T-helper 2 cell treated with Interferon-gamma antibody and Interleukin-4, amounts not matched to agents 100 ng/mL and 5 ng/mL, for 36 hours (primary cell): ENCODE results near the gene ASPSCR1. TPM values are rescaled to one million over a fixed set of nuclear protein-coding genes. Genes with fewer than 3 reads are reported as not detected.
"Not testable (repeated sequence)": the region's sequence is repeated elsewhere in the genome, so short reads cannot be mapped to it uniquely, and the experiment has no call there.

ENCODE experiments used
- intact Hi-C: fragments of 100-400 bp; cut with micrococcal nuclease; formaldehyde crosslinking; loops from one replicate; pipeline ENCODE4 v1.15.1; 2023
- total RNA-seq: library from RNA; stranded (reverse); gene quantifications from 2 replicates; pipeline ENCODE4 v1.2.3, GENCODE V29; 2022

Gene ASPSCR1
- total RNA-seq, 1 donor from 2014 or later: 35.5 TPM

- intact Hi-C loops: no loop called here
Measured at GRCh38 chr17:81980122-81980521, 2.7 kb downstream of the ASPSCR1 start.

DNA sequence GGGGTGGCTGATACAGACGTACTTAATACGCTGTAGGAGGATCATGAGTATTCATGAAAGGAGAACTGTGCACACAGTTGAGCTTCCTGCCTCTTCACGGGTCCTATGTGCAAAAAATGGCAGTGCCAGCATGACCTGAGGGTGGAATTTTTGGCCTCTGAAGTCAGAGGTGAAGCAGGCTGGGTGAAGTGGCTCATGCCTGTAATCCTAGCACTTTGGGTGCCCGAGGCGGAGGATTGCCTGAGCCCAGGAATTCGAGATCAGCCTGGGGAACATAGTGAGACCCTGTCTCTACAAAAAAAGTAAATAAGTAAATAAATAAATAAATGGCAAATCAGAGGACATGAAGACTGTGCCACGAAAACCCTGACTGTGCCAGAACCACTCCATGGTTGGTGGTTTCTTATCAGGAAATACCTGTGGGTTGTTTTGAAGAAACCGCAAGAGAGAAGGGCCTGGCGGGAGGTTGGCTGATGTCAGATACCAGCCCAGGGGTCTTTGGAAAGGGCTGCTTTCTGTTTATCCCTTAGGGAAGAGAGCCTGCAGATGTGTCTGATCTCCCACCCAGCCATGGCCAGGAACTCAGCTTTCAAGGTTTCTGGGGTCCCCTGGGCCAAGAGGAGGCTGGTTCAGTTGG, 3.4 kb downstream of the ASPSCR1 start:
- intact Hi-C loops: no loop called here

DNA sequence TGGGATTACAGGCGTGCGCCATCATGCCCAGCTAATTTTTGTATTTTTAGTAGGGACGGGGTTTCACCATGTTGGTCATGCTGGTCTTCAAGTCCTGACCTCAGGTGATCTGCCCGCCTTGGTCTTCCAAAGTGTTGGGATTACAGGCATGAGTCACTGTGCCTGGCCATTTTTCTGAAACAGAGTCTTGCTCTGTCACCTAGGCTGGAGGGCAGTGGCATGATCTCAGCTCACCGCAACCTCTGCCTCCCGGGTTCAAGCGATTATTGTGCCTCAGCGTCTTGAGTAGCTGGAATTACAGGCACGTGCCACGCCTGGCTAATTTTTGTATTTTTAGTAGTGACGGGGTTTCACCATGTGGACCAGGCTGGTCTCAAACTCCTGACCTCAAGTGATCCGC, 4.1 kb downstream of the ASPSCR1 start:
- intact Hi-C loops: not testable (repeated sequence)

GRCh38 chr17:81983011-81983638, 5.7 kb downstream of the ASPSCR1 start:
- intact Hi-C loops: no loop called here

GRCh38 chr17:81983639-81984373, 6.4 kb downstream of the ASPSCR1 start:
- intact Hi-C loops: no loop called here

DNA sequence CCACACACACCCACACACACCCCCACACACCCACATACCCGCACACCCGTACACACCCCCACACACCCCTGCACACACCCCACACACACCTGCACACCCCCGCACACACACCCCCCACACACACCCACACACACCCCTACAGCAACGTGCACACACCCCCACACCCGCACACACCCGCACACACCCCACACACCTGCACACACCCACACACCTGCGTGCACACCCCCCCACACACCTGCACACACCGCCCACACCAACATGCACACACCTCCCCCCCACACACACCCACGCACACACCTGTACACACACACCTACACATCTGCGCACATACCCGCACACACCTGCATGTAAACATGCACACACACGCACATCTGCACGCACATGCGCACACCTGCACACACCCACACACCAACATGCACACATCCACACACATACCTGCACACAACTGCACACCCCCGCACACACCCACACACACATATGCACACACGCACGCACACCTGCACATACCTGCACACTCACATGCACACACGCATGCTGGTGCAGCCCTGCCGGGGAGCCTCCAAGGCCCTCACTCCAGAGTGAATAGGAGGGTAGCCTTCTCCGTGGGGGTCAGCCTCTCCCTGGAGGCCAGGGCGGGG, 7.5 kb downstream of the ASPSCR1 start:
- intact Hi-C loops: no loop called here

- intact Hi-C loops: no loop called here
Measured at GRCh38 chr17:81986606-81987005, 9.2 kb downstream of the ASPSCR1 start.

- intact Hi-C loops: no loop called here
Measured at GRCh38 chr17:81987161-81987770, 9.8 kb downstream of the ASPSCR1 start.

GRCh38 chr17:81990836-81991683, 13.6 kb downstream of the ASPSCR1 start:
- intact Hi-C loops: no loop called here

GRCh38 chr17:81991684-81992305, 14.4 kb downstream of the ASPSCR1 start:
- intact Hi-C loops: no loop called here

GRCh38 chr17:81992306-81993102, 15.1 kb downstream of the ASPSCR1 start:
- intact Hi-C loops: no loop called here

DNA sequence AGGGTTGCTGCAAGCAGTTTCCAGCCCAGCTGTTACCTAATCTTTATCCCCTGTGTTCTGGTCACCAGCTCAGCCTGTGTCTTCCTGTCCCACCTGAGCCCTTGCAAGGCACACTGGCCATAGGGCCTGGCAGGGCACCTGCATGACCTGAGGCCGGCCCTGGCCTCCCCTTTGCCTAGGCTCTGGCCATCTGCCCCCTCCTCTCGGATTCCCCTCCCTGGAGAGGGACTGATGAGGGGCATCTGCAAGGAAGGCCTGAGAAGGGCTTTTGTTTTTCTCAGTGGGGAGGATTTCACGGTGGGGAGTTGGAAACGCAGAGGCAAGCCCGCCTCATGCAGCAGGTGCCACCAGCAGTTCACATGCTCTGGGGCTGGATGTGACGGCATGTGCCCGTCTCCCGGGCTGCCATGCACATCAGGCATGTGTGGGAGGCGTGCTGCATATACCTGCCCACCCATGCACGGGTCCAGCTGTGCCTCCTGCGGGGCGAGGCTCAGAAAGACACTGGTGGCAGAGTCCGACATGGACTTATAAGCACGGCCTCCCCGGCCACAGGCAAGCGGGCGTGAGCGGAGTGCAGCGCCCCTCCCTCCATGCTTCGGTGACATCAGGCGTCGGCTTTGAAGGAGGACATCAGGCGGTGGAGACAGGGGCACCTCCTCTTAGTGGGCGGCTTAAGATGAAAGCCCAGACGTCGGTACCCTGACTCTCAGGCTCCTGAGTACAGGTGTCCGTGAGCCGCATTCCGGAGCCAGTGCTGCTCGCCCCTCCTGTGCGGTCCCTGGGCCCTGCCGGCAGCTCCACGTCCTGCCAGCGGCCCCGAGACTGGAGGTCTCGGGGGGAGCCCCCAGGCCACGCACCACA, 16.5 kb downstream of the ASPSCR1 start:
- intact Hi-C loops: no loop called here

DNA sequence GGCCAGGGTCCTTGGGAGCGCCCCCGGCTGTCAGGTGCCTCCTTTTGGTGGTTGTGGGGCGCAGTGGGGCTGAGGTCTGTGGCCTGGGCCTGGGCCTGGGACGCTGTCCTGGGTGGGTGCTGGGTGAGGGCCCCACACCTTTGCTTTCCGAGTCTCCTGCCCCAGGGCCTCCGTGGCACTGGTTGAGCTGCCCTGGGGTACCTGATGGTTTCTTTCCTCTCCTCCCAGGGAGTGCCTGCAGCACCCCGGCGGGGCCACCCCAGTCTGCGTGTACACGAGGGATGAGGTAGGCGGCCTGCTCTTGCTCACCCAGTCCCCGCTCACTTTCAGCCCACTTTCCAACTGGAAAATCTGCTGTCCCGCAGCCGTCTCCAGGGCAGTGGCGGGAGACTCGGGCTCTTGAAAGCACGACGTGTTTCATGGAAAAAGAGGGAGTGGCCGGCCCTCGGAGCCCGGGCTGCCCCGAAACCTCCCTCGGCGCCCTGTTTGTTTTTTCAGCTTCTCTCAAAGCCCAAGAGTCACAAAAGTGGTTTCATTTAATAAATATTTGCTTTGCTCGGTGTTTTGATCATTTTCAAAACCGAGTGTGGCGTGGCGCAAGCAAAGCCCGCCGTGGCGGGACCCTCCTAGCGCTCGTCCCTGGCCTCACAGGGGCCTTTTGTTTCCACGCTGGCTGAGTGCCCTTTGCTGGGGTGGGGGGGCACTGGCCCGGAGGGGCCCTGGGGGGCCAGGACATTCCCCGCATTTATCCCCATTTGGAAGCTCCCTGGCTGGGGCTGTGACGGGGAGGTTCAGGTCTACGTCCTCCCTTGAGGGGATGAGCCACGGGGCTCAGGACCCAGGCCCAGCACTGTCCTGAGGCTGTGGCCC, 17.4 kb downstream of the ASPSCR1 start:
- intact Hi-C loops: no loop called here

GRCh38 chr17:81995463-81996231, 18.2 kb downstream of the ASPSCR1 start:
- intact Hi-C loops: no loop called here

DNA sequence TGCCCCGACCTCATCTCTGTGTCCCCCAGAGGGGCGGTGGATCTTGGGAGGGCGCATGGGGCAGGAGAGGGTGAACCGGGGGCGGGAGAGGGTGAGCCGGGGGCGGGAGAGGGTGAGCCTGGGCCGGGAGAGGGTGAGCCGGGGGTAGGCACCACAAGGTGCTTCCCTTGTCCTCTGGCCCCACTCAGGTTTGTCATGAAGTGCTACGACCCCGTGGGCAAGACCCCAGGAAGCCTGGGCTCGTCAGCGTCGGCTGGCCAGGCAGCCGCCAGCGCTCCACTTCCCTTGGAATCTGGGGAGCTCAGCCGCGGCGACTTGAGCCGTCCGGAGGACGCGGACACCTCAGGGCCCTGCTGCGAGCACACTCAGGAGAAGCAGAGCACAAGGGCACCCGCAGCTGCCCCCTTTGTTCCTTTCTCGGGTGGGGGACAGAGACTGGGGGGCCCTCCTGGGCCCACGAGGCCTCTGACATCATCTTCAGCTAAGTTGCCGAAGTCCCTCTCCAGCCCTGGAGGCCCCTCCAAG, 18.9 kb downstream of the ASPSCR1 start:
- intact Hi-C loops: no loop called here

GRCh38 chr17:81996757-81997441, 19.5 kb downstream of the ASPSCR1 start:
- intact Hi-C loops: no loop called here
